ENCODE results near the gene SAFB. TPM values are rescaled to one million over a fixed set of nuclear protein-coding genes. Genes with fewer than 3 reads are reported as not detected.

The SAFB gene
- total RNA-seq, 4 donors from 2014 or later, result 90.5 to 368 (median 185) TPM

DNA sequence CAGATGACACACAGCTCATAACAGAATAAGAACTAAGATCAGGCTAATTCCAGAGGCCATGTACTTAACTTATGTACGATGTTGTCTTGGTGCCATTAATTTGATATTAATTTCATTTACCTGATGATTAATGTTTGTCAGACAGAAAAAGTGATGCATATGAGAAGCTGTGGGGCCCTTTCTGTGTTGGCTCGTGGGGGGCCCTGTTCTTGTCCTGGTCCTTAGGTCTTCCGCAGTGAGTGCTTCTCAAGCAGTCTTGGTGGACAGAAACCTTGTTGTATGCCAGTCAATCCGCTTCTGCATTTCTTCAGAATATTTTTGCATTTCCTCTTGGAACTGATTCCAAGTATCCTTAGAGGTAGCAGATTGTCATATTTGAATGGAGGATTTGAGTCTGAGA is 20.2 kb downstream of the SAFB start:
- no peaks in the 10 kb centered on the region for H3K27me3 ChIP-seq
- H3K4me3 ChIP-seq, result no peak overlapping the region
- no peak for DNase-seq
- WGBS, 2 donors (ENCODE audit: low coverage in 1 of 2), result 80 to 88% methylated on average over 1 to 4 of the region's 4 CpGs
- no peaks in the 10 kb centered on the region for H3K9me3 ChIP-seq
- in situ Hi-C loops (cut with MboI; ENCODE audit: low pct_ligation_motif_present in 1 of 4, low pct_unique_long_range_greater_than_20kb in 1 of 4, low sequenced_read_pairs in 3 of 4), result no loop called here
- TF ChIP-seq POLR2A (IDR thresholded peaks at IDR 0.05) (no peak), EP300 (IDR thresholded peaks at IDR 0.05; ENCODE audit: low read depth) (no peak), POLR2AphosphoS5 (IDR thresholded peaks at IDR 0.05) (no peak)
- TF ChIP-seq, protein P1, sequence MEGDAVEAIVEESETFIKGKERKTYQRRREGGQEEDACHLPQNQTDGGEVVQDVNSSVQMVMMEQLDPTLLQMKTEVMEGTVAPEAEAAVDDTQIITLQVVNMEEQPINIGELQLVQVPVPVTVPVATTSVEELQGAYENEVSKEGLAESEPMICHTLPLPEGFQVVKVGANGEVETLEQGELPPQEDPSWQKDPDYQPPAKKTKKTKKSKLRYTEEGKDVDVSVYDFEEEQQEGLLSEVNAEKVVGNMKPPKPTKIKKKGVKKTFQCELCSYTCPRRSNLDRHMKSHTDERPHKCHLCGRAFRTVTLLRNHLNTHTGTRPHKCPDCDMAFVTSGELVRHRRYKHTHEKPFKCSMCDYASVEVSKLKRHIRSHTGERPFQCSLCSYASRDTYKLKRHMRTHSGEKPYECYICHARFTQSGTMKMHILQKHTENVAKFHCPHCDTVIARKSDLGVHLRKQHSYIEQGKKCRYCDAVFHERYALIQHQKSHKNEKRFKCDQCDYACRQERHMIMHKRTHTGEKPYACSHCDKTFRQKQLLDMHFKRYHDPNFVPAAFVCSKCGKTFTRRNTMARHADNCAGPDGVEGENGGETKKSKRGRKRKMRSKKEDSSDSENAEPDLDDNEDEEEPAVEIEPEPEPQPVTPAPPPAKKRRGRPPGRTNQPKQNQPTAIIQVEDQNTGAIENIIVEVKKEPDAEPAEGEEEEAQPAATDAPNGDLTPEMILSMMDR (IDR thresholded peaks at IDR 0.05), result no peak
- intact Hi-C loops (cut with DNase I; ENCODE audit: low total_unique reads), result no loop called here
- H3K36me3 ChIP-seq, result peaks cover 0 to 60% (median 27%) of the 10 kb centered on the region in 4 donors
- H3K27ac ChIP-seq, result no peak overlapping the region
- peaks cover 0 to 7% (median 0%) of the 10 kb centered on the region in 4 donors for H3K4me1 ChIP-seq

GRCh38 chr19:5644037-5644436 is 21.2 kb downstream of the SAFB start:
- intact Hi-C loops (cut with DNase I; ENCODE audit: low total_unique reads), result no loop called here
- no peak for DNase-seq
- WGBS, 2 donors (ENCODE audit: low coverage in 1 of 2), result 72% methylated on average over 2 of the region's 2 CpGs; no CpG with 5 or more reads in 1 of the 2 donors
- H3K9me3 ChIP-seq, result no peaks in the 10 kb centered on the region
- no peak for TF ChIP-seq EP300 (IDR thresholded peaks at IDR 0.05; ENCODE audit: low read depth)
- TF ChIP-seq, protein P1 (IDR thresholded peaks at IDR 0.05), result no peak
- TF ChIP-seq POLR2A (IDR thresholded peaks at IDR 0.05), result no peak
- TF ChIP-seq POLR2AphosphoS5 (IDR thresholded peaks at IDR 0.05), result no peak
- no peaks in the 10 kb centered on the region for H3K27me3 ChIP-seq
- peaks cover 0 to under 1% (median 0%) of the 10 kb centered on the region in 4 donors for H3K4me1 ChIP-seq
- no peak overlapping the region for H3K27ac ChIP-seq
- in situ Hi-C loops (cut with MboI; ENCODE audit: low pct_ligation_motif_present in 1 of 4, low pct_unique_long_range_greater_than_20kb in 1 of 4, low sequenced_read_pairs in 3 of 4), result no loop called here
- peaks cover 0 to 65% (median 30%) of the 10 kb centered on the region in 4 donors for H3K36me3 ChIP-seq
- no peak overlapping the region for H3K4me3 ChIP-seq

DNA sequence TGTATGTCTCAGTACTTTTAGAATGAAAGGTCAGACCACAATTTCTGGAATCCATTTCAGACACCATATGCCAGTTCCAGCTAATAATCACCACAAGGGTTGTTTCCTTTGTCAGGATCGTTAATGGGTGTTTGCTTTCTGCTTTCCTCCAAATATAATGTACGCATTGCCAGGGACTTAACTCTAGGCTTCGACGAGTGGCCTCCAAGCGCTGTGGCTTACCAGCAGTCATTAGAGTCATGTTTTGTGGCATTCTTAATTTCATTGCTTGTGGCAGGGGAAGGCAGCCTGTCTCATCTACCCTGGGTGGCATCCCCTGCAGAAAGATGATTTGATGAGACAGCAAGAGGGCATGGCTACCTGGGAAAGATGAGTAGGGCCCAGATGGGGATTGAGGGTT is 22.5 kb downstream of the SAFB start:
- in situ Hi-C loops (cut with MboI; ENCODE audit: low pct_ligation_motif_present in 1 of 4, low pct_unique_long_range_greater_than_20kb in 1 of 4, low sequenced_read_pairs in 3 of 4), result no loop called here
- no peak for DNase-seq
- WGBS, 2 donors (ENCODE audit: low coverage in 1 of 2), result 75 to 87% methylated on average over 2 to 5 of the region's 5 CpGs
- H3K27me3 ChIP-seq, result no peaks in the 10 kb centered on the region
- peaks cover 0 to 74% (median 34%) of the 10 kb centered on the region in 4 donors for H3K36me3 ChIP-seq
- no peaks in the 10 kb centered on the region for H3K4me1 ChIP-seq
- no peak overlapping the region for H3K27ac ChIP-seq
- TF ChIP-seq POLR2A (IDR thresholded peaks at IDR 0.05), result no peak
- TF ChIP-seq, protein P1 (IDR thresholded peaks at IDR 0.05), result no peak
- TF ChIP-seq EP300 (IDR thresholded peaks at IDR 0.05; ENCODE audit: low read depth), result no peak
- TF ChIP-seq POLR2AphosphoS5 (IDR thresholded peaks at IDR 0.05), result no peak
- no peaks in the 10 kb centered on the region for H3K9me3 ChIP-seq
- no peak overlapping the region for H3K4me3 ChIP-seq
- intact Hi-C loops (cut with DNase I; ENCODE audit: low total_unique reads), result no loop called here

GRCh38 chr19:5646703-5647102 is 23.8 kb downstream of the SAFB start:
- H3K27me3 ChIP-seq, result no peaks in the 10 kb centered on the region
- H3K4me3 ChIP-seq, result no peak overlapping the region
- H3K4me1 ChIP-seq, result no peaks in the 10 kb centered on the region
- DNase-seq, result no peak
- in situ Hi-C loops (cut with MboI; ENCODE audit: low pct_ligation_motif_present in 1 of 4, low pct_unique_long_range_greater_than_20kb in 1 of 4, low sequenced_read_pairs in 3 of 4), result no loop called here
- H3K36me3 ChIP-seq, result peaks cover 0 to 81% (median 40%) of the 10 kb centered on the region in 4 donors
- H3K27ac ChIP-seq, result no peak overlapping the region
- TF ChIP-seq POLR2A (IDR thresholded peaks at IDR 0.05) (no peak), POLR2AphosphoS5 (IDR thresholded peaks at IDR 0.05) (no peak), EP300 (IDR thresholded peaks at IDR 0.05; ENCODE audit: low read depth) (no peak)
- TF ChIP-seq, protein P1 (IDR thresholded peaks at IDR 0.05), result no peak
- 80 to 88% methylated on average over 1 to 4 of the region's 4 CpGs for WGBS, 2 donors (ENCODE audit: low coverage in 1 of 2)
- intact Hi-C loops (cut with DNase I; ENCODE audit: low total_unique reads), result no loop called here
- H3K9me3 ChIP-seq, result no peaks in the 10 kb centered on the region

All from transverse colon (tissue), 4 donors.